Stomach (tissue), 4 donors: ENCODE results near the gene EVC.

ENCODE experiments used
- CTCF ChIP-seq, 7 experiments: fragments of 450-650 bp in 4 of 7; fragments of 200-600 bp in 3 of 7; sonication (generic) in 3 of 7; IDR thresholded peaks; one replicate each; pipeline ENCODE4 v1.5.1; 2016 to 2019; ENCODE audit warnings: antibody characterized with exemption in 7 of 7, control low read depth in 2 of 7, mild to moderate bottlenecking in 1 of 7
- EP300 ChIP-seq: sonication (generic); formaldehyde crosslinking; IDR thresholded peaks from one replicate; pipeline ENCODE4 v1.6.1; 2017; ENCODE audit warnings: antibody characterized with exemption
- POLR2A ChIP-seq, 4 donors: fragments of 450-650 bp; IDR thresholded peaks; one replicate each; pipeline ENCODE4 v1.6.1; 2016; ENCODE audit warnings: antibody characterized with exemption in 4 of 4, control low read depth in 2 of 4, mild to moderate bottlenecking in 1 of 4, moderate library complexity in 1 of 4
- POLR2AphosphoS5 ChIP-seq, 3 donors: sonication (generic); formaldehyde crosslinking; IDR thresholded peaks; one replicate each; pipeline ENCODE4 v1.6.1; 2016; ENCODE audit warnings: antibody characterized with exemption in 3 of 3

DNA sequence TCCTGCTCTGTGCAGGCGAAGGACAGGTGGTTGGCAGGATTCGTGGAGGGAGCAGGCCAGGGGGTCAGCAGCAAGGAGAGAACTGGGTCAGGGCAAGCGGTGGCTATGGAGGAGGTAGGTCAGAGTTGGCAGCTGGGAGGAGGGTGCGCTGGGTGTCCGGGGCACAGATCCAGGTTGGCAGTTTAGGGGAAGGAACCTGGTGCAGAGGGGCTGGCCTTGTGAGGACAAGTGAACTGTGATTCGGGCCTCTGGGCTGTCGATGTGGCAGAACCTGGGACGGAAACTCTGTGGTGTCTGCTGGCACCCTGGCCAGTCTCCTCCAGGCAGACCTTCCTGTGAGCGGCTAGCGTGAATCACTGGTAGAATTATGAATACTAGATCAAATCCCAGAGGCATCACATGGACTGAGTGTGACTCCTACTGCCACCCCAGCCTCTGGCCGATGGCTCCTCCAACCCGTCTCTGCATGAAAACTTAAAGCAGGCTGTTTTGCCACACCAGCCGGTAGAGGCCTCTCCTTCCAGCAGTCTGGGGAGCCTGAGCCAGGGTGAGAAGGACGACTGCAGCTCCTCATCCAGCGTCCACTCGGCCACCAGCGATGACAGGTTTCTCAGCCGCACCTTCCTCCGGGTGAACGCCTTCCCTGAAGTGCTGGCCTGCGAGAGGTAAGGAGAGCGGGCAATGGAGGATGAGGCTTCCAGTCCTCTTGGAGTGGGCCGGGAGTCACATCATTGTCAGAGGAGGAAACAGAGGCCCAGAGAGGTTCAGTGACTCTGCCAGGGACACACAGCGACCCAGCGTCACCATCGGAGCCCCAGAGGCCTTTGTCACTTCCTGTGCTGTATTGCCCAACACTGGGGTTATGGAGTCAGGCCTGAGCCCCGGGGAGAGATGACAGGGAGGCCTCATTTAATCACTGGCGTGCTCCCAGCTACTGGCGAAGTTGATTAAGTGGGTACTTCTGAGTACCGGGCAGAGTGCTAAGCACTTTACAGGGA lies 20.3 kb downstream of the EVC start:
- no peak for TF ChIP-seq CTCF (IDR thresholded peaks at IDR 0.05)
- no peak for TF ChIP-seq POLR2AphosphoS5 (IDR thresholded peaks at IDR 0.05)
- TF ChIP-seq POLR2A (IDR thresholded peaks at IDR 0.05), result no peak
- no peak for TF ChIP-seq EP300
